B cell (primary cell): ENCODE data around the gene ETFDH. TPM values are rescaled to one million over a fixed set of nuclear protein-coding genes. Genes with fewer than 3 reads are reported as not detected.

Experiments
- ATAC-seq: fragments of 200-7000 bp; cut with Tn5 transposase; one replicate; pipeline ENCODE4 v1.10.0; 2021; ENCODE audit warnings: low read depth, mild to moderate bottlenecking, moderate number of reproducible peaks, moderate library complexity
- CTCF ChIA-PET: fragments of 350-600 bp; sonication (Branson Sonifier 250); formaldehyde crosslinking; loops from one replicate; lab custom pipeline; 2021; ENCODE audit warnings: antibody characterized with exemption, inconsistent platforms; lab: Charles Lee
- POLR2A ChIA-PET: fragments of 350-600 bp; sonication (Branson Sonifier 250); formaldehyde crosslinking; loops from one replicate; lab custom pipeline; 2021; ENCODE audit warnings: antibody characterized with exemption; lab: Charles Lee
- DNase-seq: peaks from one replicate; pipeline ENCODE4 v3.0.0; 2013
- H2AFZ ChIP-seq: 2 replicates; pipeline ENCODE4 v1.6.1; 2012; ENCODE audit warnings: mild to moderate bottlenecking, low read depth, low read length; ENCODE audit not compliant: insufficient read depth, poor library complexity, severe bottlenecking
- H3K27ac ChIP-seq, 2 donors: 1 replicate in 1 of 2; 2 replicates in 1 of 2; pipeline ENCODE4 v1.5.1; 2012 to 2013; ENCODE audit warnings: low read length in 2 of 2, mild to moderate bottlenecking in 2 of 2, moderate library complexity in 1 of 2
- H3K27me3 ChIP-seq, 4 experiments: fragments of 200-600 bp in 1 of 4; sonication (generic) in 1 of 4; replicated peaks in 1 of 4; 1 replicate in 2 of 4; 2 replicates in 2 of 4; pipeline versions ENCODE4 v1.6.1 to v1.7.0; 2013 to 2016; ENCODE audit warnings: low read length in 3 of 4, mild to moderate bottlenecking in 2 of 4, mixed read lengths in 1 of 4, moderate library complexity in 1 of 4; ENCODE audit not compliant: insufficient read depth in 4 of 4, control insufficient read depth in 3 of 4; ENCODE audit errors: control extremely low read depth in 1 of 4
- H3K36me3 ChIP-seq, 2 experiments: replicated peaks in 1 of 2; 1 replicate in 1 of 2; 2 replicates in 1 of 2; pipeline versions ENCODE4 v1.6.1 to v1.7.1; 2013; ENCODE audit warnings: low read length in 1 of 2; ENCODE audit not compliant: insufficient read depth in 2 of 2, control insufficient read depth in 1 of 2; ENCODE audit errors: control extremely low read depth in 1 of 2, extremely low read depth in 1 of 2
- H3K4me1 ChIP-seq, 2 donors: fragments of 200-600 bp in 1 of 2; sonication (generic) in 1 of 2; 1 replicate in 1 of 2; 2 replicates in 1 of 2; pipeline versions ENCODE4 v1.5.1 to v1.6.1; 2013 to 2017; ENCODE audit warnings: low read length in 2 of 2; ENCODE audit not compliant: control insufficient read depth in 2 of 2, insufficient read depth in 2 of 2
- H3K4me2 ChIP-seq: replicated peaks from 2 replicates; pipeline ENCODE3; 2012; ENCODE audit warnings: mild to moderate bottlenecking, low read depth, low read length; ENCODE audit not compliant: poor library complexity, severe bottlenecking
- H3K4me3 ChIP-seq, 5 experiments: fragments of 200-600 bp in 1 of 5; sonication (generic) in 1 of 5; 1 replicate in 3 of 5; 2 replicates in 2 of 5; pipeline versions ENCODE4 v1.5.1 to v1.7.0; 2011 to 2016; ENCODE audit warnings: low read length in 4 of 5, mild to moderate bottlenecking in 4 of 5, low read depth in 2 of 5, control low read depth in 1 of 5, moderate library complexity in 1 of 5; ENCODE audit not compliant: insufficient read depth in 1 of 5; ENCODE audit errors: control extremely low read depth in 1 of 5, extremely low read depth in 1 of 5
- H3K79me2 ChIP-seq: fragments of 200-600 bp; sonication (generic); one replicate; pipeline ENCODE4 v1.6.0; 2016; ENCODE audit warnings: low read length; ENCODE audit not compliant: control insufficient read depth, insufficient read depth
- H3K9ac ChIP-seq: fragments of 200-600 bp; sonication (generic); 2 replicates; pipeline ENCODE4 v1.6.1; 2017; ENCODE audit warnings: mild to moderate bottlenecking, low read length, moderate library complexity
- H3K9me3 ChIP-seq, 3 donors: one replicate each; pipeline versions ENCODE4 v1.6.1 to v1.7.1; 2013; ENCODE audit warnings: low read length in 2 of 3; ENCODE audit not compliant: control insufficient read depth in 2 of 3, insufficient read depth in 1 of 3; ENCODE audit errors: control extremely low read depth in 1 of 3
- H4K20me1 ChIP-seq: 2 replicates; pipeline ENCODE4 v1.6.0; 2012; ENCODE audit warnings: mild to moderate bottlenecking, low read length; ENCODE audit not compliant: insufficient read depth, control insufficient read depth, poor library complexity, severe bottlenecking
- H3K27ac Mint-ChIP-seq: one replicate; pipeline ENCODE4 v1.8.0; 2021; ENCODE audit warnings: mixed read lengths
- H3K27me3 Mint-ChIP-seq: one replicate; pipeline ENCODE4 v1.8.0; 2021; ENCODE audit warnings: mixed read lengths
- H3K4me1 Mint-ChIP-seq: one replicate; pipeline ENCODE4 v1.8.0; 2021; ENCODE audit warnings: mixed read lengths
- H3K4me3 Mint-ChIP-seq: one replicate; pipeline ENCODE4 v1.8.0; 2021; ENCODE audit warnings: mixed read lengths
- H3K9me3 Mint-ChIP-seq: one replicate; pipeline ENCODE4 v1.8.0; 2022; ENCODE audit warnings: mixed read lengths; ENCODE audit not compliant: insufficient read depth
- CTCF ChIP-seq: fragments of 200-600 bp; IDR thresholded peaks from one replicate; pipeline ENCODE4 v1.8.0; 2022; ENCODE audit warnings: antibody characterized with exemption, mild to moderate bottlenecking
- EZH2 ChIP-seq: IDR thresholded peaks from 2 replicates; pipeline ENCODE4 v1.6.1; 2012; ENCODE audit warnings: borderline replicate concordance, low read depth, mild to moderate bottlenecking, moderate library complexity, low read length; ENCODE audit not compliant: insufficient read depth, poor library complexity, severe bottlenecking
- WGBS: methylation state at CpG from one replicate; pipeline ENCODE4 v1.1.5; 2013; ENCODE audit warnings: missing lambda C conversion rate; ENCODE audit not compliant: insufficient coverage; 5-methylcytosine and 5-hydroxymethylcytosine counted together
- intact Hi-C: fragments of 100-400 bp; cut with micrococcal nuclease; formaldehyde crosslinking; loops from one replicate; pipeline ENCODE4 v1.10.0; 2022
- polyA plus RNA-seq: library from polyadenylated mRNA; depleted of rRNA; stranded (reverse); fragments of >200 nt; gene quantifications from 2 replicates; pipeline ENCODE4 v1.2.3, GENCODE V29; 2012
- total RNA-seq, 2 donors: library from RNA; stranded (reverse); fragments of 120-200 nt in 1 of 2; gene quantifications; 1 replicate in 1 of 2; 2 replicates in 1 of 2; pipeline versions ENCODE4 v1.2.3 to v1.2.4, GENCODE V29; 2013 to 2022

The ETFDH gene
- total and polyA plus RNA-seq, 2 donors (not counting 1 experiment from before 2014, with no cell fraction given) = 7.8 to 10.8 TPM

GRCh38 chr4:158630893-158631292 lies 41.2 kb upstream of the ETFDH start:
- H3K79me2 ChIP-seq = no peaks in the 10 kb centered on the region
- POLR2A ChIA-PET = no interaction called here
- no CpG with 5 or more reads among the region's 1 CpG for WGBS

DNA sequence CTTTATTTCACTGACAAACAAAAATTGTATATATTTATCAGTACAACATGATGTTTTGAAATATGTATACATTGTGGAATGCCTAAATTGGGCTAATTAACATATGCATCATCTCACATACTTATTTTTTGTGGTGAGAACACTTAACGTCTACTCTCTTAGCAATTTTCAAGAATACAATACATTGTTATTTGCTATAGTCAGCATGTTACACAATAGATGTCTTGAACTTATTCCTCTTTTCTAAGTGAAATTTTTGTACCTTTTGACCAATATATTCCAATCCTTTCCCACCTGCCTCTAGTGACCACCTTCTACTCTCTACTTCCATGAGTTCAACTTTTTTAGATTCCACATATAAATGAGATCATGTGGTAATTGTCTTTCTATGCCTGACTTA lies 35.5 kb upstream of the ETFDH start:
- Histone ChIP-seq H3K9me3 (no peaks in the 10 kb centered on the region), H3K4me2 (no peak overlapping the region), H3K79me2 (no peaks in the 10 kb centered on the region), H3K4me1 (no peaks in the 10 kb centered on the region), H4K20me1 (no peaks in the 10 kb centered on the region), H3K4me3 (no peak overlapping the region), H3K36me3 (no peaks in the 10 kb centered on the region), H3K27me3 (no peaks in the 10 kb centered on the region), H3K9ac (no peak overlapping the region), H2AFZ (no peak overlapping the region), H3K27ac (no peak overlapping the region)
- intact Hi-C loops = no loop called here
- DNase-seq (no peak), ATAC-seq (no peak)
- no peaks in the 10 kb centered on the region for H3K4me1 Mint-ChIP-seq
- no peaks in the 10 kb centered on the region for H3K9me3 Mint-ChIP-seq
- H3K4me3 Mint-ChIP-seq = no peak overlapping the region
- H3K27ac Mint-ChIP-seq = no peak overlapping the region
- peaks cover 23% of the 10 kb centered on the region for H3K27me3 Mint-ChIP-seq
- WGBS = no CpG with 5 or more reads among the region's 1 CpG
- ChIA-PET CTCF (no interaction called here), POLR2A (no interaction called here)
- no peak for TF ChIP-seq EZH2
- TF ChIP-seq CTCF = no peak

More at GRCh38 chr4:158630893-158631292, 41.2 kb upstream of the ETFDH start:
- Histone ChIP-seq H3K27me3 (no peaks in the 10 kb centered on the region), H3K4me1 (no peaks in the 10 kb centered on the region), H3K36me3 (no peaks in the 10 kb centered on the region), H3K9me3 (no peaks in the 10 kb centered on the region), H3K4me2 (no peak overlapping the region), H3K4me3 (no peak overlapping the region), H3K27ac (no peak overlapping the region), H2AFZ (no peak overlapping the region), H3K9ac (no peak overlapping the region), H4K20me1 (no peaks in the 10 kb centered on the region)
- no peak for ATAC-seq
- no peak for DNase-seq
- intact Hi-C loops = no loop called here
- CTCF ChIA-PET = no interaction called here
- no peaks in the 10 kb centered on the region for H3K9me3 Mint-ChIP-seq
- H3K4me1 Mint-ChIP-seq = no peaks in the 10 kb centered on the region
- no peak overlapping the region for H3K4me3 Mint-ChIP-seq
- H3K27me3 Mint-ChIP-seq = peaks cover 10% of the 10 kb centered on the region
- no peak overlapping the region for H3K27ac Mint-ChIP-seq
- TF ChIP-seq EZH2 (no peak), CTCF (no peak)
